HCT116 (cell line): ENCODE results near the gene LTB4R2. TPM values are rescaled to one million over a fixed set of nuclear protein-coding genes. Genes with fewer than 3 reads are reported as not detected.

Experiments used
- ATAC-seq: fragments of 200-7000 bp; cut with Tn5 transposase; 2 replicates; pipeline ENCODE4 v1.9.1; 2020; ENCODE audit warnings: mild to moderate bottlenecking, moderate library complexity
- BruUV-seq: library from RNA; stranded (reverse); fragments of 400-500 nt; replicated peaks from 2 replicates; lab custom pipeline; 2021; lab: Mats Ljungman, UMichigan
- CTCF ChIA-PET: fragments of 300-600 bp; sonication (Branson Sonifier 250); formaldehyde crosslinking; loops from one replicate; lab custom pipeline; 2021; ENCODE audit warnings: antibody characterized with exemption; lab: Charles Lee
- POLR2A ChIA-PET: fragments of 300-600, 350-600 bp; sonication (Branson Sonifier 250); formaldehyde crosslinking; loops from one replicate; lab custom pipeline; 2021; ENCODE audit warnings: antibody characterized with exemption; lab: Charles Lee
- RAD21 ChIA-PET, 2 experiments: fragments of 300-600 bp; sonication (Branson Sonifier 250); formaldehyde crosslinking; loops; one replicate each; lab custom pipeline; 2023; ENCODE audit warnings: low total read pairs in 2 of 2; ENCODE audit not compliant: uncharacterized antibody in 2 of 2, unreplicated experiment in 2 of 2, low non-redundant PET in 1 of 2; lab: Charles Lee
- DNase-seq: peaks from one replicate; pipeline ENCODE4 v3.0.0-alpha.2; 2010; ENCODE audit warnings: low read depth, low spot score
- H2AFZ ChIP-seq: fragments of 200-600 bp; shearing (Covaris generic), sonication (generic); 2 replicates; pipeline ENCODE4 v1.6.1; 2017; ENCODE audit warnings: low read depth, mixed run types, mixed read lengths, antibody characterized with exemption, low read length; ENCODE audit not compliant: poor library complexity, severe bottlenecking
- H3K27ac ChIP-seq: 2 replicates; pipeline ENCODE4 v1.5.1; 2012; ENCODE audit warnings: low read depth, low read length
- H3K27me3 ChIP-seq: fragments of 200-600 bp; sonication (generic); 2 replicates; pipeline ENCODE4 v1.6.1; 2016; ENCODE audit warnings: mixed run types, low read length, mixed read lengths; ENCODE audit not compliant: insufficient read depth
- H3K36me3 ChIP-seq, 2 experiments: fragments of 200-500 bp in 1 of 2; fragments of 200-600 bp in 1 of 2; sonication (Bioruptor generic) in 1 of 2; sonication (generic) in 1 of 2; 2 replicates each; pipeline versions ENCODE4 v1.5.1 to v1.6.1; 2014 to 2016; ENCODE audit warnings: low read length in 2 of 2, inconsistent platforms in 1 of 2, mixed read lengths in 1 of 2, mixed run types in 1 of 2; ENCODE audit not compliant: insufficient read depth in 2 of 2, control insufficient read depth in 1 of 2
- H3K4me1 ChIP-seq, 2 experiments: fragments of 200-600 bp in 1 of 2; sonication (generic) in 1 of 2; 2 replicates each; pipeline versions ENCODE4 v1.5.1 to v1.6.1; 2012 to 2017; ENCODE audit warnings: low read length in 2 of 2, inconsistent platforms in 1 of 2, mild to moderate bottlenecking in 1 of 2, mixed read lengths in 1 of 2, mixed run types in 1 of 2, moderate library complexity in 1 of 2; ENCODE audit not compliant: insufficient read depth in 2 of 2, control insufficient read depth in 1 of 2
- H3K4me2 ChIP-seq: fragments of 200-600 bp; sonication (generic); 2 replicates; pipeline ENCODE4 v1.6.1; 2017; ENCODE audit warnings: mixed run types, low read length, mixed read lengths
- H3K4me3 ChIP-seq, 2 experiments: fragments of 200-600 bp in 1 of 2; sonication (generic) in 1 of 2; replicated peaks in 1 of 2; 2 replicates each; pipeline ENCODE4 v1.5.1; 2011 to 2016; ENCODE audit warnings: low read length in 2 of 2, control low read depth in 1 of 2, low read depth in 1 of 2, mild to moderate bottlenecking in 1 of 2, mixed read lengths in 1 of 2, mixed run types in 1 of 2
- H3K79me2 ChIP-seq: fragments of 200-600 bp; sonication (generic); 2 replicates; pipeline ENCODE4 v1.6.1; 2017; ENCODE audit warnings: mild to moderate bottlenecking, mixed run types, low read length, moderate library complexity, mixed read lengths; ENCODE audit not compliant: insufficient read depth
- H3K9ac ChIP-seq: fragments of 200-600 bp; sonication (generic); 2 replicates; pipeline ENCODE4 v1.6.1; 2016; ENCODE audit warnings: low read length, mixed read lengths
- H3K9me2 ChIP-seq: fragments of 200-600 bp; sonication (generic), shearing (Covaris generic); 2 replicates; pipeline ENCODE4 v1.6.1; 2017; ENCODE audit warnings: mixed run types, mild to moderate bottlenecking, moderate library complexity; ENCODE audit not compliant: insufficient read depth
- H3K9me3 ChIP-seq, 2 experiments: fragments of 200-500 bp in 1 of 2; fragments of 200-600 bp in 1 of 2; sonication (Bioruptor generic) in 1 of 2; sonication (generic) in 1 of 2; 2 replicates each; pipeline ENCODE4 v1.6.1; 2014 to 2017; ENCODE audit warnings: low read length in 2 of 2, mixed read lengths in 2 of 2, inconsistent platforms in 1 of 2, low read depth in 1 of 2, mild to moderate bottlenecking in 1 of 2, mixed run types in 1 of 2, moderate library complexity in 1 of 2; ENCODE audit not compliant: control insufficient read depth in 1 of 2, insufficient read depth in 1 of 2
- H4K20me1 ChIP-seq: fragments of 200-600 bp; sonication (generic), shearing (Covaris generic); 2 replicates; pipeline ENCODE4 v1.6.1; 2017; ENCODE audit warnings: mixed run types, mild to moderate bottlenecking, moderate library complexity; ENCODE audit not compliant: insufficient read depth
- CEBPB ChIP-seq: IDR thresholded peaks from 2 replicates; pipeline ENCODE4 v1.6.1; 2012; ENCODE audit warnings: low read depth
- EGR1 ChIP-seq: IDR thresholded peaks from 2 replicates; pipeline ENCODE4 v1.6.1; 2012; ENCODE audit warnings: low read depth
- ELF1 ChIP-seq: IDR thresholded peaks from 2 replicates; pipeline ENCODE4 v1.6.1; 2012; ENCODE audit warnings: low read depth, borderline replicate concordance
- EZH2 ChIP-seq: fragments of 200-600 bp; sonication (generic); IDR thresholded peaks from 2 replicates; pipeline ENCODE4 v1.6.1; 2017; ENCODE audit warnings: antibody characterized with exemption, mixed run types
- FOSL1 ChIP-seq: IDR thresholded peaks from 2 replicates; pipeline ENCODE4 v1.6.1; 2012; ENCODE audit warnings: low read depth
- JUND ChIP-seq: IDR thresholded peaks from 2 replicates; pipeline ENCODE4 v1.6.1; 2012
- POLR2A ChIP-seq: IDR thresholded peaks from 2 replicates; pipeline ENCODE4 v1.7.0; 2011; ENCODE audit warnings: borderline replicate concordance; ENCODE audit not compliant: insufficient read depth, insufficient read length; ENCODE audit errors: extremely low read depth
- RAD21 ChIP-seq: IDR thresholded peaks from 2 replicates; pipeline ENCODE4 v1.6.1; 2012; ENCODE audit warnings: low read depth, mild to moderate bottlenecking
- SIN3A ChIP-seq: IDR thresholded peaks from 2 replicates; pipeline ENCODE4 v1.6.1; 2012; ENCODE audit warnings: low read depth
- SP1 ChIP-seq: IDR thresholded peaks from 2 replicates; pipeline ENCODE4 v1.6.1; 2012; ENCODE audit warnings: low read depth
- TCF7L2 ChIP-seq: IDR thresholded peaks from 2 replicates; pipeline ENCODE4 v1.7.0; 2011; ENCODE audit warnings: borderline replicate concordance, inconsistent platforms; ENCODE audit not compliant: insufficient read depth, insufficient read length; ENCODE audit errors: extremely low read depth
- YY1 ChIP-seq: IDR thresholded peaks from 2 replicates; pipeline ENCODE4 v1.6.1; 2011; ENCODE audit warnings: low read length, low read depth, moderate library complexity, mild to moderate bottlenecking; ENCODE audit not compliant: insufficient replicate concordance; ENCODE audit errors: extremely low read depth
- ZFX ChIP-seq: fragments of 450-650 bp; IDR thresholded peaks from 2 replicates; pipeline ENCODE4 v1.6.1; 2017
- ZNF274 ChIP-seq: fragments of 200-500 bp; sonication (Bioruptor generic); IDR thresholded peaks from 2 replicates; pipeline ENCODE4 v1.6.1; 2014; ENCODE audit warnings: mild to moderate bottlenecking, low read depth, low read length, inconsistent platforms
- intact Hi-C: fragments of 100-400 bp; cut with micrococcal nuclease; formaldehyde crosslinking; loops from 2 replicates; pipeline ENCODE4 v1.10.0; 2022
- total RNA-seq: library from RNA; stranded (reverse); gene quantifications from one replicate; pipeline ENCODE4 v1.2.1, GENCODE V29; 2021; ENCODE audit not compliant: unreplicated experiment
- TF ChIP-seq, protein P1 (sequence below): IDR thresholded peaks from 2 replicates; pipeline ENCODE4 v1.6.1; 2012
- TF ChIP-seq, protein P2 (sequence below): IDR thresholded peaks from 2 replicates; pipeline ENCODE4 v1.6.1; 2012; ENCODE audit warnings: low read depth
- TF ChIP-seq, protein P3 (sequence below): IDR thresholded peaks from 2 replicates; pipeline ENCODE4 v1.6.1; 2012
- TF ChIP-seq, protein P4 (sequence below), 3 experiments: fragments of 200-600 bp in 1 of 3; sonication (generic) in 1 of 3; IDR thresholded peaks in 2 of 3; conservative IDR thresholded peaks in 1 of 3; 2 replicates each; pipeline ENCODE4 v1.5.1; 2012 to 2017; ENCODE audit warnings: low read depth in 2 of 3, low read length in 2 of 3, antibody characterized with exemption in 1 of 3, borderline replicate concordance in 1 of 3, control low read depth in 1 of 3, mild to moderate bottlenecking in 1 of 3, mixed read lengths in 1 of 3, mixed run types in 1 of 3, moderate library complexity in 1 of 3; ENCODE audit not compliant: insufficient read depth in 1 of 3
- TF ChIP-seq, protein P5 (sequence below): IDR thresholded peaks from 2 replicates; pipeline ENCODE4 v1.6.1; 2011; ENCODE audit warnings: mild to moderate bottlenecking, low read length, moderate library complexity; ENCODE audit not compliant: insufficient replicate concordance; ENCODE audit errors: extremely low read depth

Gene LTB4R2
- total RNA-seq, 1 experiment from 2014 or later, result 15.4 TPM

DNA sequence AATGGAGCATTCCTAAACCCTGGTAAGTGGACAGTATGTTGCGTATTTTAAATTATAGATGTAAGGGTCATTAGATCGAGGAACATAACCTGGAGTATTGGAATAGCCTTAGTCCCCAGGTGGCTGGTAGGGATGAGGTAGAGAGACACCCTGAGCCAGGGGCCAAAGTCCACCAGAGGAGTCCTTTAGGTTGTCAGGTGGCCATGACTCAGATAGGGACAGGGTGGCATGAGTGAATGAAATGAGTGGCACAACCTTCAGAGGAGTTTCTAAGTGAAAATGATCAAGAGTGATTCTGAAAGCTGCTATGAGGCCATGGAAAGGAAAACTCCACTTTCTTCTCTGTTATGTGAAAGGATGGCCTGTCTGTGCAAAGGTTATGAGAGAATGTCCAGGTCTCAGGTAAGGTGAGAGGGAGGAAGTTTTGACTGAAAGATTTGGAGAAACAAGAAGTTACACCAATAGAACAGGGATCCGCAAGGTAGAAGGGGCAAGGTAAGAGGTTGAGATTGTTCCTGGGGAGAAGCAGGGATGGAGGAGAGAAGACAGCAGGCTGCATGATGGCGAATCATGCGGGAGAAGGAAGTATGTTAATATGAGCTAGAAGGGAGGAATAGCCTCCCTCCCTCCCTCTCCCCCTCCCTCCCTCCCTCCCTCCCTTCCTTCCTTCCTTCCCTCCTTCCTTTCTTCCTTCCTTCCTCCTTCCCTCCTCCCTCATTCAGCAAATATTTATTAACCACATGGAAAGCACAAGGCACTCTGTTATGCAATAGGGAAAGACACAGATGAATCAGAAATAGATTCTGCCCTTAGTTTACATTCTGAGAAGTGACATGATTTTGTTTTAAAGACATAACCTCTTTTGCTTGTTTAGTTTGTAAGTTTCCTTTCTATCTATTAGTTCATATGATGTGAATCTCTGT, 43.9 kb downstream of the LTB4R2 start:
- H3K4me2 ChIP-seq, result peak overlapping the region; percentile 57

More for the DNA sequence above, 43.9 kb downstream of the LTB4R2 start:
- RAD21 ChIA-PET, result no interaction called here
- no peaks in the 10 kb centered on the region for H3K27me3 ChIP-seq
- H3K27ac ChIP-seq, result no peak overlapping the region
- H3K9ac ChIP-seq, result no peak overlapping the region
- H3K4me3 ChIP-seq, result no peak overlapping the region
- H3K4me1 ChIP-seq, result peaks cover 5 to 22% of the 10 kb centered on the region in 2 experiments; a peak in 3 of 4 replicates
- intact Hi-C loops, result no loop called here
- ATAC-seq (peak; percentile 55), DNase-seq (no peak)
- BruUV-seq, result no TSS peak
- peak overlapping the region; percentile 71 for H2AFZ ChIP-seq
- TF ChIP-seq, protein P1, sequence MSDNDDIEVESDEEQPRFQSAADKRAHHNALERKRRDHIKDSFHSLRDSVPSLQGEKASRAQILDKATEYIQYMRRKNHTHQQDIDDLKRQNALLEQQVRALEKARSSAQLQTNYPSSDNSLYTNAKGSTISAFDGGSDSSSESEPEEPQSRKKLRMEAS, result no peak
- TF ChIP-seq SIN3A, result no peak
- TF ChIP-seq ZFX, result no peak
- TF ChIP-seq RAD21, result no peak
- TF ChIP-seq JUND, result no peak
- TF ChIP-seq, protein P2, sequence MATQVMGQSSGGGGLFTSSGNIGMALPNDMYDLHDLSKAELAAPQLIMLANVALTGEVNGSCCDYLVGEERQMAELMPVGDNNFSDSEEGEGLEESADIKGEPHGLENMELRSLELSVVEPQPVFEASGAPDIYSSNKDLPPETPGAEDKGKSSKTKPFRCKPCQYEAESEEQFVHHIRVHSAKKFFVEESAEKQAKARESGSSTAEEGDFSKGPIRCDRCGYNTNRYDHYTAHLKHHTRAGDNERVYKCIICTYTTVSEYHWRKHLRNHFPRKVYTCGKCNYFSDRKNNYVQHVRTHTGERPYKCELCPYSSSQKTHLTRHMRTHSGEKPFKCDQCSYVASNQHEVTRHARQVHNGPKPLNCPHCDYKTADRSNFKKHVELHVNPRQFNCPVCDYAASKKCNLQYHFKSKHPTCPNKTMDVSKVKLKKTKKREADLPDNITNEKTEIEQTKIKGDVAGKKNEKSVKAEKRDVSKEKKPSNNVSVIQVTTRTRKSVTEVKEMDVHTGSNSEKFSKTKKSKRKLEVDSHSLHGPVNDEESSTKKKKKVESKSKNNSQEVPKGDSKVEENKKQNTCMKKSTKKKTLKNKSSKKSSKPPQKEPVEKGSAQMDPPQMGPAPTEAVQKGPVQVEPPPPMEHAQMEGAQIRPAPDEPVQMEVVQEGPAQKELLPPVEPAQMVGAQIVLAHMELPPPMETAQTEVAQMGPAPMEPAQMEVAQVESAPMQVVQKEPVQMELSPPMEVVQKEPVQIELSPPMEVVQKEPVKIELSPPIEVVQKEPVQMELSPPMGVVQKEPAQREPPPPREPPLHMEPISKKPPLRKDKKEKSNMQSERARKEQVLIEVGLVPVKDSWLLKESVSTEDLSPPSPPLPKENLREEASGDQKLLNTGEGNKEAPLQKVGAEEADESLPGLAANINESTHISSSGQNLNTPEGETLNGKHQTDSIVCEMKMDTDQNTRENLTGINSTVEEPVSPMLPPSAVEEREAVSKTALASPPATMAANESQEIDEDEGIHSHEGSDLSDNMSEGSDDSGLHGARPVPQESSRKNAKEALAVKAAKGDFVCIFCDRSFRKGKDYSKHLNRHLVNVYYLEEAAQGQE, result no peak
- TF ChIP-seq, protein P3, sequence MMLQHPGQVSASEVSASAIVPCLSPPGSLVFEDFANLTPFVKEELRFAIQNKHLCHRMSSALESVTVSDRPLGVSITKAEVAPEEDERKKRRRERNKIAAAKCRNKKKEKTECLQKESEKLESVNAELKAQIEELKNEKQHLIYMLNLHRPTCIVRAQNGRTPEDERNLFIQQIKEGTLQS, result no peak
- TF ChIP-seq CEBPB, result no peak
- TF ChIP-seq, protein P4, sequence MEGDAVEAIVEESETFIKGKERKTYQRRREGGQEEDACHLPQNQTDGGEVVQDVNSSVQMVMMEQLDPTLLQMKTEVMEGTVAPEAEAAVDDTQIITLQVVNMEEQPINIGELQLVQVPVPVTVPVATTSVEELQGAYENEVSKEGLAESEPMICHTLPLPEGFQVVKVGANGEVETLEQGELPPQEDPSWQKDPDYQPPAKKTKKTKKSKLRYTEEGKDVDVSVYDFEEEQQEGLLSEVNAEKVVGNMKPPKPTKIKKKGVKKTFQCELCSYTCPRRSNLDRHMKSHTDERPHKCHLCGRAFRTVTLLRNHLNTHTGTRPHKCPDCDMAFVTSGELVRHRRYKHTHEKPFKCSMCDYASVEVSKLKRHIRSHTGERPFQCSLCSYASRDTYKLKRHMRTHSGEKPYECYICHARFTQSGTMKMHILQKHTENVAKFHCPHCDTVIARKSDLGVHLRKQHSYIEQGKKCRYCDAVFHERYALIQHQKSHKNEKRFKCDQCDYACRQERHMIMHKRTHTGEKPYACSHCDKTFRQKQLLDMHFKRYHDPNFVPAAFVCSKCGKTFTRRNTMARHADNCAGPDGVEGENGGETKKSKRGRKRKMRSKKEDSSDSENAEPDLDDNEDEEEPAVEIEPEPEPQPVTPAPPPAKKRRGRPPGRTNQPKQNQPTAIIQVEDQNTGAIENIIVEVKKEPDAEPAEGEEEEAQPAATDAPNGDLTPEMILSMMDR (IDR thresholded peaks at IDR 0.05 in 2 of 3, conservative IDR thresholded peaks at IDR 0.05 in 1 of 3; ENCODE audit: borderline replicate concordance in 1 of 3, insufficient read depth in 1 of 3, low read depth in 2 of 3, low read length in 2 of 3), result no peak
- TF ChIP-seq TCF7L2, result no peak
- no peak for TF ChIP-seq ELF1
- no peak for TF ChIP-seq SP1
- TF ChIP-seq, protein P5, sequence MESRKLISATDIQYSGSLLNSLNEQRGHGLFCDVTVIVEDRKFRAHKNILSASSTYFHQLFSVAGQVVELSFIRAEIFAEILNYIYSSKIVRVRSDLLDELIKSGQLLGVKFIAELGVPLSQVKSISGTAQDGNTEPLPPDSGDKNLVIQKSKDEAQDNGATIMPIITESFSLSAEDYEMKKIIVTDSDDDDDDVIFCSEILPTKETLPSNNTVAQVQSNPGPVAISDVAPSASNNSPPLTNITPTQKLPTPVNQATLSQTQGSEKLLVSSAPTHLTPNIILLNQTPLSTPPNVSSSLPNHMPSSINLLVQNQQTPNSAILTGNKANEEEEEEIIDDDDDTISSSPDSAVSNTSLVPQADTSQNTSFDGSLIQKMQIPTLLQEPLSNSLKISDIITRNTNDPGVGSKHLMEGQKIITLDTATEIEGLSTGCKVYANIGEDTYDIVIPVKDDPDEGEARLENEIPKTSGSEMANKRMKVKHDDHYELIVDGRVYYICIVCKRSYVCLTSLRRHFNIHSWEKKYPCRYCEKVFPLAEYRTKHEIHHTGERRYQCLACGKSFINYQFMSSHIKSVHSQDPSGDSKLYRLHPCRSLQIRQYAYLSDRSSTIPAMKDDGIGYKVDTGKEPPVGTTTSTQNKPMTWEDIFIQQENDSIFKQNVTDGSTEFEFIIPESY, result no peak
- TF ChIP-seq EGR1, result no peak
- no peak for TF ChIP-seq FOSL1
- no peak for TF ChIP-seq ZNF274
- TF ChIP-seq EZH2, result no peak
- TF ChIP-seq POLR2A, result no peak
- no peak for TF ChIP-seq YY1
- CTCF ChIA-PET, result no interaction called here
- no peaks in the 10 kb centered on the region for H3K9me3 ChIP-seq
- H3K9me2 ChIP-seq, result no peaks in the 10 kb centered on the region
- no peaks in the 10 kb centered on the region for H3K79me2 ChIP-seq
- H3K36me3 ChIP-seq, result no peaks in the 10 kb centered on the region
- no peaks in the 10 kb centered on the region for H4K20me1 ChIP-seq
- POLR2A ChIA-PET, result no interaction called here
